ENCODE results near the gene NAALADL2.

DNA sequence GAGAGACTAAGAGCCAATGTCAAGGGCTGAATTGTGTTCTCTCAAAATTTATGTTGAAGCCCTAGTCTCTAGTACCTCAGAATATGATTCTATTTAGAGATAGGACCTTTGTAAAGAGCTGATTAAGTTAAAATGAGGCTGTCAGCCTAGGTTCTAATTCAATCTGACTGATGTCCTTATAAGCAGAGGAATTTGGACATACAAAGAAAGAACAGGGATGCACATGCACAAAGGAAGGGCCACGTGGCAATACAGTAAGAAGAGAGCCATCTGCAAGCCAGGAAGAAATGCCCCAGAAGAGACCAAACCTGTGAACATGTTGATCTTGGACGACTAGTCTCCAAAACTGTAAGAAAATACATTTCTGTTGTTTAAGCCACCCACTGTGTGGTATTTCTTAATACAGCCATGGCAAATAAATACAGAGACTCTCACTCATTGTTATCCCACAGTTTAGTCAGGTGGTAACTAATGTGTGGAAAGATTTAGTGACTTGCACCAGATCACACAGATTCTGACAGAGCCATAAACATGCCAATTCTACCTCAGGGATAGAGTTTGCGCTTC is 652.2 kb downstream of the NAALADL2 start:
- TF ChIP-seq EZH2 (IDR thresholded peaks at IDR 0.05), result no peak
- no peak for TF ChIP-seq POLR2AphosphoS5 (IDR thresholded peaks at IDR 0.05; ENCODE audit: borderline replicate concordance, low read depth, low read length)
- no peak for TF ChIP-seq FOXP2 (optimal IDR thresholded peaks at IDR 0.05; ENCODE audit: control extremely low read depth, extremely low read length, insufficient read depth)
